Fibroblast of skin of abdomen (primary cell): ENCODE results near the gene HPSE2.

ENCODE experiments used
- DNase-seq: peaks from one replicate; pipeline ENCODE4 v3.0.0-alpha.2; 2013

The HPSE2 gene

DNA sequence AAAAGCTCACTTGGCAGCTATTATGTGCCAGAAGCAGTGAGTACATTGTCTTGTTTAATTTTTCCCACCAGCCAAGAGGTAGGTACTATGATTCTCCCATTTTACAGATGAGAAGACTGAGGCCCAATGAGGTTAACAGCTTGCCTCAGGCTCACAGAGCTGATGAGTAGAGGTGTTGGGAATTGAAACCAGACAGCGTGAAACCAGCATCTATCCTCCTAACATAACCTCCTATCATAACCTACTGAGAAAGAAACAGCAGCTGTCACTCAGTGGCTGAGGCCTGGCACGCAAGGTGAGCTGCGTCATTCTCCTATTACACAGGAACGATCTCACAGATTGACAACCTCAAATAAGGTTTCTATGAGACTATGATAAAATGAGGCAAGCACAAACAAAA is 826.9 kb downstream of the HPSE2 start:
- no peak for DNase-seq

DNA sequence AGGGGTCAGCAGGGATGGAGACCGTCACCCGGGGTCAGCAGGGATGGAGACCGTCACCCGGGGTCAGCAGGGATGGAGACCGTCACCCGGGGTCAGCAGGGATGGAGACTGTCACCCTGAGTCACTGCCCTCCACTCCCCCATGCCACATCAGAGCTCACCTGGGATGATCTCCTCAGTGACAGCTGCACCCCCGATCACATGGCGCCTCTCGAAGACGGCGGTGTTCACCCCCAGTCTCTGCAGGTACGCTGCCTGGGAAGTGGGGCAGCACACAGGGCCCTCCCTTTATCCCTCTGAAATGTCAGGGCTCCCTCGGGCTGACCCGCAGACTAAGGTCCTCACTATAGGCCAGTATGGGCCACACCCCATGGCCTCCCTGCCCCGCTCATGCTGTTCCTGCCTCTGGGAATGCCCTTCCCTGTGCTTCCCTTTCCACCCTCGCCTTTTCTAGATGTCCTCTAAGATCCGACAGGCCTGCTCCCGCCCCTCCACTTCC is 827.9 kb downstream of the HPSE2 start:
- no peak for DNase-seq
